ENCODE measurements around the gene SGCD.
"Not testable (repeated sequence)": the region's sequence is repeated elsewhere in the genome, so short reads cannot be mapped to it uniquely, and the experiment has no call there.

SGCD gene

DNA sequence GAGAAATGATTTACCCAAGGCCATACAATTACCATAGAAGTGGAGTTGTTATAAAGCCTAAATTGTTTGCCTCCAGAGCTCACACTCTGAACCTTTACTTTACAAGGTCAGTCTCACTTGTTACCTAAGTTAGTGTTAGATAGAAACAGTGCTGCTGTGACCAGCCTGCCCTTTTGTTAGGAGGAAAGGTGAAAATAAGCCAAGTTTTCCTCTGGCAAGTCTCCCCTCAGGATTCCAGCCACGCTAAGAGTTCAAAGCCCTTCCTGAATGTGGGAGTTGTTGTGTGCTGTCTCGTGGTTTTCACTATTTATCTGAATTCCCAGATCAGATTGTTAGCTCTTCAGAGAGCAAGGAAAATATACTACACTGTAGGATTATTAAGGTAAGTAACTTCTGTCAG lies 260.0 kb downstream of the SGCD start:
- no peak for DNase-seq

DNA sequence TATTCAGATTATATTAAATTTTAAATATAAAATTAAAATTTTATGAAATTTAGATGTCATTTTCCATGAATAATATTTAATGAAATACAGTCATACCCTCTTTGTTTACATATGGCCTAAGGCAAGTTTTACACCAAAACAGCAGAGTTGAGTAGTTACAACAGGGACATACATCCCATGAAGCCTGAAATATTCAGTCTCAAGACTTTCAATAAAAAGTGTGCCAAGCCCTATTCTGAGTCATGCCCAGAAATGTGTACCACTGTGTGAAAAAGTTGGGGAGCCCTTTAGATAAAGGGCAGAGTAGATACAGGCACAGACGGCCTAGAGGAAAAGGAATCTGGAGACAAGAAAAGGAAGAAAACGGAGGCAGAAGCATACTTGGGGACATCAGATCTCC lies 261.3 kb downstream of the SGCD start:
- DNase-seq, result no peak

DNA sequence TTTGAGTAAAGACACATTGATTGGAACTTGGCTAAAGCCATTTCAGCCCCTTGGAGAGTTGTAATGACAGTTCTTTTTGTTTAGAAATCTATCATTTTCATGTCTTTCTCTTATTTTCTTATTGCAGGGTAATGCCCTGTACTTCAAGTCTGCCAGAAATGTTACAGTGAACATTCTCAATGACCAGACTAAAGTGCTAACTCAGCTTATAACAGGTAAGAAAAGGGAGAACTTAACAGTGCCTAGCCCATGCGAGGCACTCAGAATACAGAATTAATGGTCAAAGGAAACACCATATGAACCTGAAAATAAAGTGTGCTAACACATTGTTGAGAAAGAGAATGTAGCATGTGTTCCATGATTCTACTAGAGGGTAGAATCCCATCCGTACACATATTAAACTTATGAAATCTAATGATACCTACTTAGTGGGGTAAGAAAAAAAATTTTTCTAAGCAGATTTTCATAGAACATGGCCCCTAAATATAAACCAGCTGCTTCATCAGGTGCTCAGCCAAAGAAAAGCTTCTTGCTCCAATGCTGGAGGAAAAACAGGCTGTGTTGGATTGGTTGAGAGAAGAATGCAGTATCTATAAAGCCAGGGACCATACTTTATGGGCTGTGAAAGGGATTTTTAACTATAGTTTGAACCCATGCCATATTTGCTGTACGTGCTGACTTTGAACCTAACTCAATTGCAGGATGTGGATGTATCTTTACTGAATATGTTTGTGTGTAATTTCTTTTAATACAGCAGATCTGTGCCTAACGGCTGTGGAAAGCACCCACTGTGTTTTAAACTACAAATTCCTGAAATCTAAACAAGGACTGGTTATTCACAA lies 262.4 kb downstream of the SGCD start:
- no peak for DNase-seq

DNA sequence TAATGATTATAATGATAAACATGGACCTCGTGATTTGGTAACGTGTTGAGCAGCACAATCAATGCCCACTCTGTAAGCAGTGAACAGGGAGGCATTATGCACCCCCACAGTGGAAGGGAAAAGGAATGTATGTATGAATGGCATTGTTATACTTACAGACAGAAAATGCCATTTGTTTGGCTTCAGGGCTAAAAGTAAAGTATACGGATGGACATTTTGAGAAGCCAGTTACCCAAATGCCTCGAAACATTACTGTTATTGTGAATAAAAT lies 262.9 kb downstream of the SGCD start:
- DNase-seq, result no peak

DNA sequence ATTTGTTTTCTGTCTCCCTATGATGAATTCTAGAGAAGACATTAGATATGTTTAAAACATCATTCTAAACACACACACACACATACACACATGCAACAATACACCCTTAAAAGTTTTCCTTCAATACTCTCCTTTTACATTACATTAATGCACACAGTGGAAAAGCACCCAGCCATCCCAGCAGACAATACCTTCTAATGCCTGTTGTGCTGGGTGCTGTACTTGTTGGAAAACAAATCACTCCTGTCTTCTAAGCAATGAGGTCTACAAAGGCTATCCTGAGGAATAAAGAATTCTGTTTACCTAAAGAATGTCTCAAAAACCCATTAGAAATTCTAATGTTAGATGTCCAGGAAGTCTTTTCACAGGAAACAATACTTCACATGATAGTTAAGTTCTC lies 264.0 kb downstream of the SGCD start:
- no peak for DNase-seq

DNA sequence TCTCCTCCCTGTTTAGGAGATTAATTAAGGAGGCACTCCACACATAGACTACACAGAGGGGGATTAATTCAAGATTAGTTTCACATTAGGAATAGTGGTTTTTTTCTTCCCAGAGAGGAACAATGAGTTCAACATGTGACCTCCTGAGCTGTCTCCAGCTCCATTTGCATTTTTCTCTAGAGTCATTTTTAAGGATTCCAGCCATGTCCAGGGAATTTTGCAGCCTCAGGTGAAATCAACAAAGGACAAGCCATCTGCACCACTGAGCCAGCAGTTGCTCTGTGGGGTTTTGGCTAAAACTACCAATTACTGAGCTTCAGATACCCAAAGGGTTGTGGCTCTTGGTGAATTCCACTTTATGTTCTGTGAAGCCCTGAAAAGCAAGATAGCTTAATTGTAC lies 264.7 kb downstream of the SGCD start:
- no peak for DNase-seq

DNA sequence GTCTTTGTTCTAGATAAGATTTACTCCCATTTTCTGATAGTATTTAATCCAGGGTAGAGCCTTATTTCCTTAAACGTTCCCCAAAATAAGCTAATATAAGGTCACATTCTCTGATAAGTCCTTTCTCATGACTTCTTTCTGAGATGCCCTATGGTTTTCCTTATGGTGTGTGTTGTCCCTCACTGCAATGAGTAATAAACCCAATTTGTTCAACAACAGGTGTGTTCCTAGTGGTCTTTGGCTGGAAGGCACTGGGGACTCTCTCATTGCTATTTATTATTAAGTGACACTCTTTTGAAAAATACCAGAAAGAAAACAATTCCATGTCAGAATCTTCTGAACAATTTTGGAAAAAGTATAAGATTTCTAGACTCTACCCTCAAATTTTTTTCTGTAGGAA lies 266.6 kb downstream of the SGCD start:
- DNase-seq, result no peak

DNA sequence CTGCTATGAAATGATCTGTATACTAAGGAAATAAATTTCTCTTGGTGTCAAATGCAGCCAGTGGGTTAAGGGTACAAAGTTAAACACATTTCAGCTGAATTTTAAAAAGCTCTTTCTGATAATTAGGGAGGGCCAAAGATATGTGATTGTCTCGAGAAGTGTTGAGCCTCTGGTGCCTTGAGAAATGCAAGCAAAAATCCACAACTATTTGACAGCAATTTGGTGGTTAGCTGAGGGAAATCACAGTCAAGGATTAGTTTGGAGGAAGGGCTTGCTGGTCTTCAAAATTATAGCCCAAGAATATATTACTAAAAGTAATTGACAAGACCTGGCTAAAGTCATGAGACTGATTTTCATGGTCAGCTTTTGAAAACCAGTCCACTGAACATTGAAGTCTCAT lies 267.4 kb downstream of the SGCD start:
- no peak for DNase-seq

DNA sequence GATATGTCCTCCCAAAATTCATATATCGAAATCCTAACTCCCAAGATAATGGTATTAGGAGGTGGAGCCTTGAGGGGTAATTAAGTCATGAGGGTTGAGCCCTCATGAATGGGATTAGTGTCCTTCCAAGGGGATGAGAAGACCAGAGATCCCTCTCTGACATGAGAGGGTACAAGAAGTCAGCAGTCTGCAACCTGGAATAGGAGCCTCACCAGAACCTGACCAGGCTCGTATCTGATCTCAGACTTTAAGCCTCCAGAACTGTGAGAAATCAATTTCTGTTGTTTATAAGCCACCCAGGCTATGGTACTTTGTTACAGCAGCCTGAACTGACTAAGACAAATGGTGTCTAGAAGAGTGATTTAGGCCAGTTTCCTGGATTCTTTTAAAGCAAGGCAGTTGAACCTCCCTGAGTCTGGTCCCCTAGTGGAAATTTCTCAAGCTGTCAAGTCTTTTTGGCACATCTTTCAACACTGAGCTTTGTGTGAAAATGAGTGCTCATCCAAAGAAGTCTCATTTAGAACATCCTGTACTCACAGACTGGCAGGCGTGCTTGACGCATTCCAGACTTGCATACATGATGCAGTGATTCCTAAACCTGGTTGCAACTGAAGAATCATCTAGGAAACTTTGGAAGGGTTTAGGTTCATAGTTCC lies 268.3 kb downstream of the SGCD start:
- no peak for DNase-seq

DNA sequence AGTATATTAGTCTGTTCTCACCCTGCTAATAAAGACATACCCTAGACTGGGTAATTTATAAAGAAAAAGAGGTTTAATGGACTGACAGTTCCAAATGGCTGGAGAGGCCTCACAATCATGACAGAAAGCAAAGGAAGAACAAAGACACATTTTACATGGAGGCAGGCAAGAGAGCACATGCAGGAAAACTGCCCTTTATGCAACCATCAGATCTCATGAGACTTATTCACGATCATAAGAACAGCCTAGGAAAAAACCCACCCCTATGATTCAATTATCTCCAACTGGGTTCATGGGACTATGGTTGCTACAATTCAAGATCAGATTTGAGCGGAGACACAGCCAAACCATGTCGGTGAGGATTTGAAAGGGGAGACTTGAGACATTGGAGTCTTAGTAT lies 270.3 kb downstream of the SGCD start:
- no peak for DNase-seq

DNA sequence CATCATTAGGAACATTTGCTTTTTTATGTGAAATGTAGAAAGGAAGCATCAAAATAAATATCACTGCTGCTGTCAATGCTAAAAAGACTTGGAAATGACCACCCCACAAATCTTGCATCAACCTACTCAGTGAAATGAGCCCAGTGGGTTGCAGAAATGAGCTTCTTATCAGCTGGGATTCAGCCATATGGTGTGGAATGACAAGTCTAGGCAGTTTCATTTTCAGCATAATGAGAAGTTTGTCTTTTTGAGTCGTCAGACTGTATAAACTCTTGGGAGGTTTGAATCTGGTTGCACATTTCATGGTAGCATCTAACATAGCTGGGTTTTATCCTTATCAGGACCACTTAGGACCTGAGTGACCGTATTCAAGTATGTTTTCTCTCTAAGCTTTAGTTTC lies 272.0 kb downstream of the SGCD start:
- no peak for DNase-seq

DNA sequence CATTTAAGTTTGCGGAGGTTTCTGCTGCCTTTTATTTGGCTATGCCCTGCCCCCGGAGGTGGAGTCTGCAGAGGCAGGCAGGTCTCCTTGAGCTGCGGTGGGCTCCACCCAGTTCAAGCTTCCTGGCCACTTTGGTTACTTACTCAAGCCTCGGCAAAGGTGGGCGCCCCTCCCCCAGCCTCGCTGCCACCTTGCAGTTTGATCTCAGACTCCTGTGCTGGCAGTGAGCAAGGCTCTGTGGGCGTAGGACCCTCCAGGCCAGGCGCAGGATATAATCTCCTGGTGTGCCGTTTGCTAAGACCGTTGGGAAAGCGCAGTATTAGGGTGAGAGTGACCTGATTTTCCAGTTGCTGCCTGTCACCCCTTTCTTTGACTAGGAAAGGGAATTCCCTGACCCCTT lies 283.6 kb downstream of the SGCD start:
- DNase-seq, result not testable (repeated sequence)

DNA sequence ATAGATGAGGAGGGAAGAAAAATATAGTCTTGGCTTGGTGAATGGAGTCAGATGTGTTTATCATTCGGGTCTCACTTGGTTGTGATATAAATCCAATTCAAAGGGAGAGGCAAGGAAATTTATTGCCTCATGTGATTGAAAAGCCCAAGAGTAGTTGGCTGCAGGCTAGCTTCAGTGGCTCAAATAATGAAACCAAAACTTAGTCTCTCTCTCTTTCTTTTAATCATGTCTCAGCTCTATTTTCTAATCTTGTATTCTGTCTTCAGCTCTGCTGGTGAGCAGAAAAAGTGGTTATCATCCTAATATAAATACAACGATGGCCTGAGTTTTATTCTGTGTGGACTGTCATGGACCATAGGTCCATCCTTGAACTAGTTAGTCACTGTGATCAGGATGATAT lies 288.9 kb downstream of the SGCD start:
- no peak for DNase-seq

DNA sequence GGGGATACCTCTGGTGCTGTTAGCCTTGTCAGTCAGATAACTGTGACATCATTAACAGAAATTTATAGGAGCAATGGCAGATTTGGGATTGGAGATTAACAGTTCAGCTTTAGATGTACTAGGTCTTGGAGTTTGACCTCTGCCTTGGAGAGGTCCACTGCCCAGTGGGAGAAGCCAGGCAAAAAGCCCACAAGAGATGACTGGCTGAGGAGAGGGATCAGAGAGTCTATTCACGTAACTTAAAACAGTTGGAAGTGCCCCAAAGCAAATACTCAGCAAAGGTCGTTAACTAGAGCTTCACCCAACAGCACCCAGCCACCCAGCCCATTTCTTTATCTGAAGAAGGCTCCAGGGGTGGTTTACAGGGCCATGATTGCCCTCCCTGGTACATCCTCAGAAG lies 290.5 kb downstream of the SGCD start:
- peak; percentile 5 for DNase-seq

DNA sequence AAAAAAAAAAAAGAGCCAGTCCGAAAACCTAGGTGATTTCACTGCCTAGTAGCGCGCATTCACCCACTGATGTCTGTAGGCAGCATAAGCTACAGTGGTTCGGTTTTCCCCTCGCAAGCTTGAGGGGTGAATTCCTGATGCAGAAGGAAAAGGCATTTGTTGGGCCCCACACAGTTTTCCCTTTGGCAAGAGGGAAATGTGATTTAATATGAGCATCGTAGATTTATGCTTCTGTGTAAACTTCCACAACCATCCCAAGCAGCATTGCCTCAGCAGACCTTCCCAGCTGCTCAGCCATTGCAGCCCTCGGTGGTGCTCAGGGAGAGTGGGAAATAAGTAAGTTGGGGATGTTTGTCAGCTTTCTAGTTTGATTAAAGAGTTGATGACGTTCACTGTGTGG lies 291.6 kb downstream of the SGCD start:
- no peak for DNase-seq

DNA sequence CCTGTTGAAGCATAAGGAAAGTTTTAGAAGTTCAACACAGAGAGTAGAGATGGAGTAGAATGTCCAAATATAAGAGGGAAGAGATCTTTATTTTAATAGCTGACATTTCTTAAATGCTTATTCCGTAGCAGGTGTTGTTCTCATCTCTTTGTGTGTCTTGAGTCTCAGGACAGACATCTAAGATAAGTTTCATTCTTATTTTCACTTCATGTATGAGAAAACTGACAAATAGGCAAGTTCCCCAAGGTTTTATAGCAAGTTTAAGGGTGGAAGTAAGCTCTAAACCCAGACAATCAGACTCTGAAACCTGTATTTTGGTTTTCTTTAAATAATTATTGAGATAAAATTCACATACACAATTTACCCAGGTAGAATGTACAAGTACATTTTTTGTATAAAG lies 294.8 kb downstream of the SGCD start:
- no peak for DNase-seq

DNA sequence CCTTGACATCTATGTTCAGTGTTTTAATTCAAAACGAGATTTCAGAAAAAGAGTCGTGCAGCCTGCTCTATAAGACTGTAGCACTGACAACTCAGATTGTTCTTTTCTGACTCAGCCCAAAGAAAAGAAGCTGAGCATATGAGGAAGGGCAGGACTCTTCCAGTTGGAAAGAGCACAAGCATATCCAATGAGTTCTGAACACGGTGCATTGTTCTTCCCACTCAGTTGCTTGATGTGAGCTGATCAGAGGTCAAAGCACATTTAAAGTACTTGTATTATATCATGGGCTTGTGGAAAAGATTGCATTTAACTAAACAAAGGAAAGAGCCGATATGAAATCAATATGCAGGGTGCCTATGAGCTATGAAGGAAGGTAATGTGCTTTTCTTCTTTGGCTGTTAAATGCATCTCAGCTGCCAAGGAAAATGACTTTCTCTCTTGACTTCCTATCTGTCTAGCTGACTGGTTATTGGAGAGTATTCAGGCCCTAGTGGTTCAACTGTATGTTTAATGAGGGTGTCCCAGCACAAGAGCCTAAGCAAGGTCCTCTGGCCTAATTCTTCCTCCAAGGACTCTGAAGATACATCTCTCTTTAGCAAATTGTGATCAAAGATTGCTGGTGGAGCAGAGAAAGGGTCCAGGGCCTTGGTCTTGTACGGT lies 296.5 kb downstream of the SGCD start:
- DNase-seq, result no peak

DNA sequence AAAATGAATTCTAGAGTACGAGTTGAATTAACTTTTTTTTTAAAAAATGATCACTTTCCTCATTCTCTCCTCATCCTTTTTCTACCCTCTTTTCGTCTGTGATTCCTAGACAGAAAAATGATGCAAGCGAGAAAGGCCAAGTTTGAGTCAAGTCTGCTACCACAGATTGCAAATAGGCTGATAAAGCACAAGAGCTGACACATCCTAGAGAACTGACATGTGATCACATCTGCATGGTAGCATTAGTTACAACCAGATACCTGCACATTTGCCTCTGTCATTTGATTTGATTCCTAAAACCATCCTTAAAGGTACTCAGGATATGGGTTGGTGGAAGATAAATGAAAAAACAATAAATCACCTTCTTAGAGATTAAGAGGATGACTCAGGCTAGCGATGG lies 297.7 kb downstream of the SGCD start:
- no peak for DNase-seq

DNA sequence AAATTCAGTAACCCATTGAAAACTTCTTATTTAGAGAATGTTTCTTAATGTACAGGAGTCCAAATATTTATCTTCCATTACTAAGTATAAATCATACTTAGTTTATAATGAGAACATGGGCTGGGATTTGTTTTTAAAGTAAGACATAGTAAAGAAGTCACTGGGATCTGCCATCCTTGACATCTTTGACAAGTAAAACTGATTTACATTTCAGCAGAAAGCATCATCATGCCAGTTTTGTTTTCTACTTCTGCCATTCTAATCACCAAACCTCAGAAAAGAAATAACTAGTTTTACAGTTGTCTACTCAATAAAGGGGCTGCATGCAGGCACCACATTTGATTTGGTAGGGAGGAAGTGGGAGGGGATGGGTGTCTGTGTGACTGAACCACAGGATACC lies 301.5 kb downstream of the SGCD start:
- DNase-seq, result no peak

DNA sequence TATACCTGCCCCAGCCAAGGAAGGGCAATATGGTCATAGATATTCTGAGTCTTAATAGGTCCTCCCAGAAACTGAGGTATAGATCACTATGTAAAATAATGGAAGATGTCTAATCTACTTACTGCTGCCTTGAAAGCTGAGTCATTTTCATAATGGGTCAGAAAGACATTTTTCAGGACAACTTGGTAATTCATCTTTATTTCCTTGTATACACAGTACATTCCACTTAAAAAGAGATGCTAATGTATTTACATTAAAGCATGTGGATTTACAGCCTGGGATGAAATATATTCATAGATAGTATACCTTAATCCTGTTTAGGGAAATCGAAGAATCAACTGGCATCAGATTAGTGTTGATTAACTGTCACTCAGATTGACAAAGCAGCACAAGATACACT lies 304.0 kb downstream of the SGCD start:
- DNase-seq, result no peak

DNA sequence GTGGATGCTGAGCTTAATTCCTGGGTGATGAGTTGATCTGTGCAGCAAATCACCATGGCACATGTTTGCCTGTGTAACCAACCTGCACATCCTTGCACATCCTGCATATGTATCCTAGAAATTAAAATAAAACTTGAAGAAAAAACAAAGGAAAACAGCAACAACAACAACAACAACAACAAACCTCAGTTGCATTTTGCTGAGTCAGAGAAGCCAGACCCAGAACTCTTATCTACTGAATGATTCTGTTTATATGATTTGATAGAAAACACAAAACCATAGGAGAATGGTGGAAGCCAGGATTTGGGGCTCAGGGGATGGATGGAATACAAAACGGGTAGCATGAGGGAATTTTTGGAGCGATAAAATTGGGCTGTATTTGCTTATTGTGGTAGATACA lies 307.3 kb downstream of the SGCD start:
- DNase-seq, result no peak

DNA sequence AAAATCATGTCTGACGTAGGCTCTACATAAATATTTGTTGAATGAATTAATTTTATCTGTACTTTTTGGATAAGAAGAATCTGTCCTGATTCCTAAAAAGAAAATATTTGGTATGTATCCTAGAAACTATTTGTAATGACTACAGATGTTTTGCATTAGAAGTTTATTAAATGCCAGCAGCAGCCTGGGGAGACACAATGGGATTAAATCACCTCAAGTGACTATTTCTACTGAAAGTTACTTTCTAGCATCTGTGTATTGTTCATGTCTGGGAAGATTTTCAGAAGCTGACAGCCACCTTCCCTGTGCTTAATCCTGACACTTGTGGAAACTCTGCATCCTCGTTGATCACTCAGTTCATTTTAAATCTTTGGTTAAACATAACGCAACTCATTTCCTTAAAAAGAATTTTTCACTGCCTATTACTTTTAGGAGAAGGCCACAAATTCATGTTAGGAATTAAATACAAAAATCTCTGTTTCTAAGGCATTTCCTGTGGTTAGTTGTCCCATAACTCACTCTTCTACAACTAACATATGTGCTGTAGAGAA lies 313.8 kb downstream of the SGCD start:
- DNase-seq, result no peak

DNA sequence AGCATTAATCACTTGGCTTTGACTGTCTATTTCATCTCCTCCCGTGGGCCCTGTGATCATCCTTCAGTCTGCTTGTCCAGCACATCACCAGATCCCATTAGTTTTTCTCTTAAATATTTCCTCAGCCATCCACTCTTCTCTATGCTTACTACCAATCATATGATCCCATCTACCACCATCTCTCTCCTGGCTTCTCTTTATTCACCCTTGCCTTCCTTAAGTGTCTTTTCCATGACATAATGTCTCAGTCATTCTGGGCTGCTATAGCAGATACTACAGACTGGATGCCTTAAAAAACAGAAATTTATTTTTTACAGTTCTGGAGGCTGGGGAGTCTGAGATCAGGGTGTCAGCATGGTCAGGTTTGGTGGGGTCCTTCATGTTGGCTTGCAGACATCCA lies 314.7 kb downstream of the SGCD start:
- no peak for DNase-seq

DNA sequence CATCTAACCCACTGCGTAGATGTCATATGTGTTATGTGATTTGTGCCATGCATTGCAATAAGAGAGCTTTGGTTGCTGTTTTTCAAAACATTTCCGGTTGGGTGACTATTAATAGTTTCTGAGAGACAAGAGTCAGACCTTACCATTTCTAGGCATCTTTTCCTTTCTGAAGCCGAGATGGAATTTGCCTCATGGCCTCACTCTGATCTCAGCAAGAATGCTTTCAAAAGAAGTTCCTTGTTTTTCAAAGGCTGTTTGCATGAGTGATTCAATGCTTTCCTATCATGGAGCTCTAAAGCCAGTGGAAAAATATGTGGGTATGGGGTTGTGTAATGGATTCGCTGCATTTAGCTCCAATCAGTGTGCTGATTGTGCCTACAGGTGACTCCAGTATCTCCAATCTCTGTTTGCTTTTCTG lies 320.1 kb downstream of the SGCD start:
- DNase-seq, result no peak
